WTC11 (cell line): ENCODE measurements around the gene RLF. TPM values are rescaled to one million over a fixed set of nuclear protein-coding genes. Genes with fewer than 3 reads are reported as not detected.

Experiments
- ATAC-seq: fragments of 200-7000 bp; cut with Tn5 transposase; 2 replicates; pipeline ENCODE4 v1.10.0; 2021; ENCODE audit warnings: mild to moderate bottlenecking, moderate library complexity
- CTCF ChIA-PET: fragments of 300-600 bp; sonication (Branson Sonifier 250); formaldehyde crosslinking; loops from one replicate; lab custom pipeline; 2021; ENCODE audit warnings: antibody characterized with exemption; lab: Charles Lee
- POLR2A ChIA-PET: fragments of 350-600 bp; sonication (Branson Sonifier 250); formaldehyde crosslinking; loops from one replicate; lab custom pipeline; 2021; ENCODE audit warnings: antibody characterized with exemption; lab: Charles Lee
- DNase-seq: peaks from one replicate; pipeline ENCODE4 v3.0.0; 2021; ENCODE audit warnings: low spot score
- H3K27ac Mint-ChIP-seq: 2 replicates; pipeline ENCODE4 v1.8.0; 2021; ENCODE audit warnings: mixed read lengths
- H3K27me3 Mint-ChIP-seq: 2 replicates; pipeline ENCODE4 v1.8.0; 2021; ENCODE audit warnings: low read depth, mild to moderate bottlenecking, moderate library complexity, mixed read lengths
- H3K36me3 Mint-ChIP-seq: 2 replicates; pipeline ENCODE4 v1.8.0; 2021; ENCODE audit warnings: mixed read lengths
- H3K4me1 Mint-ChIP-seq: 2 replicates; pipeline ENCODE4 v1.8.0; 2022; ENCODE audit warnings: mixed read lengths
- H3K4me3 Mint-ChIP-seq: 2 replicates; pipeline ENCODE4 v1.8.0; 2021; ENCODE audit warnings: mild to moderate bottlenecking, moderate library complexity, mixed read lengths
- H3K9me3 Mint-ChIP-seq: 2 replicates; pipeline ENCODE4 v1.8.0; 2021; ENCODE audit warnings: mixed read lengths
- CBFB ChIP-seq: sonication (generic); formaldehyde crosslinking; IDR thresholded peaks from 2 replicates; pipeline ENCODE4 v1.8.1; 2022; ENCODE audit warnings: mild to moderate bottlenecking, low read depth, missing genetic modification reagents
- EMX1 ChIP-seq: fragments of 250-450 bp; sonication (Bioruptor Pico); IDR thresholded peaks from 2 replicates; pipeline ENCODE4 v1.8.0; 2021; ENCODE audit warnings: mild to moderate bottlenecking
- FOXJ3 ChIP-seq: sonication (generic); formaldehyde crosslinking; IDR thresholded peaks from 2 replicates; pipeline ENCODE4 v1.9.0; 2021; ENCODE audit warnings: missing genetic modification reagents, mild to moderate bottlenecking, borderline replicate concordance
- FOXK1 ChIP-seq: sonication (generic); formaldehyde crosslinking; IDR thresholded peaks from 2 replicates; pipeline ENCODE4 v1.8.0; 2022; ENCODE audit warnings: mild to moderate bottlenecking, moderate library complexity, missing genetic modification reagents
- GABPB1 ChIP-seq: sonication (generic); formaldehyde crosslinking; IDR thresholded peaks from 2 replicates; pipeline ENCODE4 v1.8.1; 2023; ENCODE audit warnings: mild to moderate bottlenecking, missing genetic modification reagents
- HMGA2 ChIP-seq: fragments of 250-450 bp; sonication (Bioruptor Pico); IDR thresholded peaks from 2 replicates; pipeline ENCODE4 v1.4.0; 2021; ENCODE audit warnings: mild to moderate bottlenecking, moderate library complexity
- NFATC4 ChIP-seq: fragments of 250-450 bp; sonication (Bioruptor Pico); IDR thresholded peaks from 2 replicates; pipeline ENCODE4 v1.9.0; 2021; ENCODE audit warnings: mild to moderate bottlenecking
- PRRX2 ChIP-seq: fragments of 250-450 bp; sonication (Bioruptor Pico); IDR thresholded peaks from 2 replicates; pipeline ENCODE4 v1.8.0; 2021; ENCODE audit warnings: mild to moderate bottlenecking
- SMAD3 ChIP-seq: sonication (generic); formaldehyde crosslinking; IDR thresholded peaks from 2 replicates; pipeline ENCODE4 v1.8.0; 2022; ENCODE audit warnings: missing genetic modification reagents, mild to moderate bottlenecking, borderline replicate concordance
- SMAD4 ChIP-seq: sonication (generic); formaldehyde crosslinking; IDR thresholded peaks from 2 replicates; pipeline ENCODE4 v1.8.0; 2022; ENCODE audit warnings: mild to moderate bottlenecking, missing genetic modification reagents
- SP1 ChIP-seq: sonication (generic); formaldehyde crosslinking; conservative IDR thresholded peaks from 2 replicates; pipeline ENCODE4 v1.8.1; 2022; ENCODE audit warnings: missing genetic modification reagents
- TP53 ChIP-seq: sonication (generic); formaldehyde crosslinking; IDR thresholded peaks from 2 replicates; pipeline ENCODE4 v1.8.1; 2023; ENCODE audit warnings: mild to moderate bottlenecking, missing genetic modification reagents
- ZBTB21 ChIP-seq: sonication (generic); formaldehyde crosslinking; IDR thresholded peaks from 2 replicates; pipeline ENCODE4 v1.8.1; 2023; ENCODE audit warnings: mild to moderate bottlenecking, missing genetic modification reagents, borderline replicate concordance
- total RNA-seq: library from RNA; stranded (reverse); gene quantifications from 3 replicates; pipeline ENCODE4 v1.2.3, GENCODE V29; 2021
- TF ChIP-seq, protein P1 (sequence below): sonication (generic); formaldehyde crosslinking; conservative IDR thresholded peaks from 2 replicates; pipeline ENCODE4 v1.8.1; 2023; ENCODE audit warnings: mild to moderate bottlenecking, low read depth, missing genetic modification reagents, moderate library complexity
- TF ChIP-seq, protein P2 (sequence below): sonication (generic); formaldehyde crosslinking; IDR thresholded peaks from 2 replicates; pipeline ENCODE4 v1.8.0; 2023; ENCODE audit warnings: missing genetic modification reagents, mild to moderate bottlenecking, borderline replicate concordance
- TF ChIP-seq, protein P3 (sequence below): sonication (generic); formaldehyde crosslinking; IDR thresholded peaks from 2 replicates; pipeline ENCODE4 v1.8.0; 2022; ENCODE audit warnings: missing genetic modification reagents
- TF ChIP-seq, protein P4 (sequence below): fragments of 200-600 bp; IDR thresholded peaks from 2 replicates; pipeline ENCODE4 v1.8.0; 2022; ENCODE audit warnings: antibody characterized with exemption

RLF gene
- total RNA-seq, 1 experiment from 2014 or later: 18.5 TPM

DNA sequence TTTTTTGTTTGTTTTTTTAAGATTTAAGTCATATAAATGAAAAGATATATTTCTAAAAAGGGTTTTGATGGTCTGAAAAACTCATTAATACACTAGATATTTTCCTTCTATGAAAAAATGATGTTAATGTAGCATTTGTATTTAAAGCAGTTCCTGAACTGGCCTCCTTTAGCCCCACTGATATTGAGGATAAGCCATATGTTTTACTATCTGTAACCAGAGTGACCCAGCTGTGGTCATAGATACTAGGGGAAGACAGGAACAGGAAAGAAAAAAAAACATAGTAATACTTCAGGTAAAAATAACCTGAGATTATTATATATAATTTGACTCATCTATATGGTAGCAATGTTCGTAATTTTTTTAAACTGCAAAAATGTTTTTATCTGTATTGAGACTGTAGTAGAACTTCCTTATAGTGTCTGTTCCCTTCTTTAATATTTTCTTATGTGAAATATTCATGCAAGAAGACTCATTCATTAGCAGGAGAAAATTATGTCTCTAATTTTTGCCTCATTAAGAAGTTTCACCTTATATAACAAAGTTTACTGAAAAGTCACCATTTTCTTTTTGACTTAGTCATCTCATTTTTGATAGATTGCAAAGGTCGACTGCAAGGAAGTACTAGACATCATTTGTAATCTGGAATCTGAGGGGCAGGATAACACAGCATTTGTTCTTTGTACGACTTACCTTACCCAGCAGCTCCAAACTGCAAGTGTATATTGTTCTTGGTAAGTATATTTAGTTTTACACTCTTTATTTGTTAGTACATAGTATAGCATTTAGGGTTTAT is 61.0 kb downstream of the RLF start:
- ATAC-seq (no peak), DNase-seq (no peak)
- Mint-ChIP-seq H3K9me3 (no peaks in the 10 kb centered on the region), H3K4me3 (no peak overlapping the region), H3K36me3 (peaks cover 5% of the 10 kb centered on the region), H3K27me3 (no peaks in the 10 kb centered on the region), H3K27ac (no peak overlapping the region), H3K4me1 (no peaks in the 10 kb centered on the region)
- ChIA-PET POLR2A (interaction anchor here (0.7 kb wide), 1 partner anchor 497 kb away, joined by 3 read pairs; no protein-coding TSS in a partner anchor), CTCF (interaction anchor here (1.0 to 1.6 kb wide), 2 partner anchors 78 to 93 kb away, joined by 4 read pairs; no protein-coding TSS in a partner anchor)
- TF ChIP-seq EMX1 (no peak), TP53 (CRISPR knock-in tag) (no peak), FOXK1 (no peak), GABPB1 (CRISPR knock-in tag) (no peak), PRRX2 (CRISPR knock-in tag) (no peak), ZBTB21 (CRISPR knock-in tag) (no peak), NFATC4 (CRISPR knock-in tag) (no peak)
- TF ChIP-seq, protein P1, sequence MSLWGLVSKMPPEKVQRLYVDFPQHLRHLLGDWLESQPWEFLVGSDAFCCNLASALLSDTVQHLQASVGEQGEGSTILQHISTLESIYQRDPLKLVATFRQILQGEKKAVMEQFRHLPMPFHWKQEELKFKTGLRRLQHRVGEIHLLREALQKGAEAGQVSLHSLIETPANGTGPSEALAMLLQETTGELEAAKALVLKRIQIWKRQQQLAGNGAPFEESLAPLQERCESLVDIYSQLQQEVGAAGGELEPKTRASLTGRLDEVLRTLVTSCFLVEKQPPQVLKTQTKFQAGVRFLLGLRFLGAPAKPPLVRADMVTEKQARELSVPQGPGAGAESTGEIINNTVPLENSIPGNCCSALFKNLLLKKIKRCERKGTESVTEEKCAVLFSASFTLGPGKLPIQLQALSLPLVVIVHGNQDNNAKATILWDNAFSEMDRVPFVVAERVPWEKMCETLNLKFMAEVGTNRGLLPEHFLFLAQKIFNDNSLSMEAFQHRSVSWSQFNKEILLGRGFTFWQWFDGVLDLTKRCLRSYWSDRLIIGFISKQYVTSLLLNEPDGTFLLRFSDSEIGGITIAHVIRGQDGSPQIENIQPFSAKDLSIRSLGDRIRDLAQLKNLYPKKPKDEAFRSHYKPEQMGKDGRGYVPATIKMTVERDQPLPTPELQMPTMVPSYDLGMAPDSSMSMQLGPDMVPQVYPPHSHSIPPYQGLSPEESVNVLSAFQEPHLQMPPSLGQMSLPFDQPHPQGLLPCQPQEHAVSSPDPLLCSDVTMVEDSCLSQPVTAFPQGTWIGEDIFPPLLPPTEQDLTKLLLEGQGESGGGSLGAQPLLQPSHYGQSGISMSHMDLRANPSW: no peak
- TF ChIP-seq, protein P2, sequence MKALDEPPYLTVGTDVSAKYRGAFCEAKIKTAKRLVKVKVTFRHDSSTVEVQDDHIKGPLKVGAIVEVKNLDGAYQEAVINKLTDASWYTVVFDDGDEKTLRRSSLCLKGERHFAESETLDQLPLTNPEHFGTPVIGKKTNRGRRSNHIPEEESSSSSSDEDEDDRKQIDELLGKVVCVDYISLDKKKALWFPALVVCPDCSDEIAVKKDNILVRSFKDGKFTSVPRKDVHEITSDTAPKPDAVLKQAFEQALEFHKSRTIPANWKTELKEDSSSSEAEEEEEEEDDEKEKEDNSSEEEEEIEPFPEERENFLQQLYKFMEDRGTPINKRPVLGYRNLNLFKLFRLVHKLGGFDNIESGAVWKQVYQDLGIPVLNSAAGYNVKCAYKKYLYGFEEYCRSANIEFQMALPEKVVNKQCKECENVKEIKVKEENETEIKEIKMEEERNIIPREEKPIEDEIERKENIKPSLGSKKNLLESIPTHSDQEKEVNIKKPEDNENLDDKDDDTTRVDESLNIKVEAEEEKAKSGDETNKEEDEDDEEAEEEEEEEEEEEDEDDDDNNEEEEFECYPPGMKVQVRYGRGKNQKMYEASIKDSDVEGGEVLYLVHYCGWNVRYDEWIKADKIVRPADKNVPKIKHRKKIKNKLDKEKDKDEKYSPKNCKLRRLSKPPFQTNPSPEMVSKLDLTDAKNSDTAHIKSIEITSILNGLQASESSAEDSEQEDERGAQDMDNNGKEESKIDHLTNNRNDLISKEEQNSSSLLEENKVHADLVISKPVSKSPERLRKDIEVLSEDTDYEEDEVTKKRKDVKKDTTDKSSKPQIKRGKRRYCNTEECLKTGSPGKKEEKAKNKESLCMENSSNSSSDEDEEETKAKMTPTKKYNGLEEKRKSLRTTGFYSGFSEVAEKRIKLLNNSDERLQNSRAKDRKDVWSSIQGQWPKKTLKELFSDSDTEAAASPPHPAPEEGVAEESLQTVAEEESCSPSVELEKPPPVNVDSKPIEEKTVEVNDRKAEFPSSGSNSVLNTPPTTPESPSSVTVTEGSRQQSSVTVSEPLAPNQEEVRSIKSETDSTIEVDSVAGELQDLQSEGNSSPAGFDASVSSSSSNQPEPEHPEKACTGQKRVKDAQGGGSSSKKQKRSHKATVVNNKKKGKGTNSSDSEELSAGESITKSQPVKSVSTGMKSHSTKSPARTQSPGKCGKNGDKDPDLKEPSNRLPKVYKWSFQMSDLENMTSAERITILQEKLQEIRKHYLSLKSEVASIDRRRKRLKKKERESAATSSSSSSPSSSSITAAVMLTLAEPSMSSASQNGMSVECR (CRISPR knock-in tag): no peak

- DNase-seq (no peak), ATAC-seq (no peak)
- POLR2A ChIA-PET: interaction anchor here (0.7 kb wide), 1 partner anchor 26 kb away, joined by 3 read pairs; no protein-coding TSS in a partner anchor
- CTCF ChIA-PET: interaction anchor here (0.8 to 1.1 kb wide), 2 partner anchors 80 to 91 kb away, joined by 3 to 4 read pairs; no protein-coding TSS in a partner anchor
- H3K4me3 Mint-ChIP-seq: no peak overlapping the region
- H3K4me1 Mint-ChIP-seq: no peaks in the 10 kb centered on the region
- TF ChIP-seq SP1: no peak
- TF ChIP-seq, protein P3, sequence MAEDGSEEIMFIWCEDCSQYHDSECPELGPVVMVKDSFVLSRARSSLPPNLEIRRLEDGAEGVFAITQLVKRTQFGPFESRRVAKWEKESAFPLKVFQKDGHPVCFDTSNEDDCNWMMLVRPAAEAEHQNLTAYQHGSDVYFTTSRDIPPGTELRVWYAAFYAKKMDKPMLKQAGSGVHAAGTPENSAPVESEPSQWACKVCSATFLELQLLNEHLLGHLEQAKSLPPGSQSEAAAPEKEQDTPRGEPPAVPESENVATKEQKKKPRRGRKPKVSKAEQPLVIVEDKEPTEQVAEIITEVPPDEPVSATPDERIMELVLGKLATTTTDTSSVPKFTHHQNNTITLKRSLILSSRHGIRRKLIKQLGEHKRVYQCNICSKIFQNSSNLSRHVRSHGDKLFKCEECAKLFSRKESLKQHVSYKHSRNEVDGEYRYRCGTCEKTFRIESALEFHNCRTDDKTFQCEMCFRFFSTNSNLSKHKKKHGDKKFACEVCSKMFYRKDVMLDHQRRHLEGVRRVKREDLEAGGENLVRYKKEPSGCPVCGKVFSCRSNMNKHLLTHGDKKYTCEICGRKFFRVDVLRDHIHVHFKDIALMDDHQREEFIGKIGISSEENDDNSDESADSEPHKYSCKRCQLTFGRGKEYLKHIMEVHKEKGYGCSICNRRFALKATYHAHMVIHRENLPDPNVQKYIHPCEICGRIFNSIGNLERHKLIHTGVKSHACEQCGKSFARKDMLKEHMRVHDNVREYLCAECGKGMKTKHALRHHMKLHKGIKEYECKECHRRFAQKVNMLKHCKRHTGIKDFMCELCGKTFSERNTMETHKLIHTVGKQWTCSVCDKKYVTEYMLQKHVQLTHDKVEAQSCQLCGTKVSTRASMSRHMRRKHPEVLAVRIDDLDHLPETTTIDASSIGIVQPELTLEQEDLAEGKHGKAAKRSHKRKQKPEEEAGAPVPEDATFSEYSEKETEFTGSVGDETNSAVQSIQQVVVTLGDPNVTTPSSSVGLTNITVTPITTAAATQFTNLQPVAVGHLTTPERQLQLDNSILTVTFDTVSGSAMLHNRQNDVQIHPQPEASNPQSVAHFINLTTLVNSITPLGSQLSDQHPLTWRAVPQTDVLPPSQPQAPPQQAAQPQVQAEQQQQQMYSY: no peak
- TF ChIP-seq, protein P1: no peak
- TF ChIP-seq SMAD4 (CRISPR knock-in tag): no peak
- TF ChIP-seq SMAD3: no peak
- TF ChIP-seq FOXK1: no peak
- TF ChIP-seq PRRX2 (CRISPR knock-in tag): no peak
- TF ChIP-seq, protein P4, sequence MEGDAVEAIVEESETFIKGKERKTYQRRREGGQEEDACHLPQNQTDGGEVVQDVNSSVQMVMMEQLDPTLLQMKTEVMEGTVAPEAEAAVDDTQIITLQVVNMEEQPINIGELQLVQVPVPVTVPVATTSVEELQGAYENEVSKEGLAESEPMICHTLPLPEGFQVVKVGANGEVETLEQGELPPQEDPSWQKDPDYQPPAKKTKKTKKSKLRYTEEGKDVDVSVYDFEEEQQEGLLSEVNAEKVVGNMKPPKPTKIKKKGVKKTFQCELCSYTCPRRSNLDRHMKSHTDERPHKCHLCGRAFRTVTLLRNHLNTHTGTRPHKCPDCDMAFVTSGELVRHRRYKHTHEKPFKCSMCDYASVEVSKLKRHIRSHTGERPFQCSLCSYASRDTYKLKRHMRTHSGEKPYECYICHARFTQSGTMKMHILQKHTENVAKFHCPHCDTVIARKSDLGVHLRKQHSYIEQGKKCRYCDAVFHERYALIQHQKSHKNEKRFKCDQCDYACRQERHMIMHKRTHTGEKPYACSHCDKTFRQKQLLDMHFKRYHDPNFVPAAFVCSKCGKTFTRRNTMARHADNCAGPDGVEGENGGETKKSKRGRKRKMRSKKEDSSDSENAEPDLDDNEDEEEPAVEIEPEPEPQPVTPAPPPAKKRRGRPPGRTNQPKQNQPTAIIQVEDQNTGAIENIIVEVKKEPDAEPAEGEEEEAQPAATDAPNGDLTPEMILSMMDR: no peak
- TF ChIP-seq EMX1: no peak
- no peak for TF ChIP-seq CBFB (CRISPR knock-in tag)
- no peak for TF ChIP-seq HMGA2 (CRISPR knock-in tag)
- TF ChIP-seq FOXJ3: no peak
- no peak for TF ChIP-seq NFATC4 (CRISPR knock-in tag)
- TF ChIP-seq, all 79 proteins: peak for 0
- no peaks in the 10 kb centered on the region for H3K27me3 Mint-ChIP-seq
- H3K9me3 Mint-ChIP-seq: no peaks in the 10 kb centered on the region
- peaks cover 10% of the 10 kb centered on the region for H3K36me3 Mint-ChIP-seq
- no peak overlapping the region for H3K27ac Mint-ChIP-seq
Observed at GRCh38 chr1:40224040-40224439, 62.9 kb downstream of the RLF start.
